Smooth muscle cell (in vitro differentiated cells): Measurements from ENCODE around the gene CRELD2. TPM values are rescaled to one million over a fixed set of nuclear protein-coding genes. Genes with fewer than 3 reads are reported as not detected.

Experiments used
- DNase-seq: peaks from one replicate; lab custom pipeline; 2025; ENCODE audit not compliant: unreplicated experiment; lab: John Stamatoyannopoulos, UW
- H2AFZ ChIP-seq: fragments of 200-600 bp; sonication (generic); 2 replicates; pipeline ENCODE4 v1.6.0; 2016; ENCODE audit warnings: antibody characterized with exemption, low read depth, mild to moderate bottlenecking
- H3F3A ChIP-seq: fragments of 200-600 bp; sonication (generic); 2 replicates; pipeline ENCODE4 v1.6.0; 2017; ENCODE audit warnings: antibody characterized with exemption, low read depth
- H3K27ac ChIP-seq: fragments of 200-600 bp; sonication (generic); 2 replicates; pipeline ENCODE4 v1.5.1; 2016; ENCODE audit warnings: low read depth, mild to moderate bottlenecking
- H3K27me3 ChIP-seq: fragments of 200-600 bp; sonication (generic); 2 replicates; pipeline ENCODE4 v1.6.1; 2016; ENCODE audit warnings: low read depth, mild to moderate bottlenecking
- H3K36me3 ChIP-seq: fragments of 200-600 bp; sonication (generic); 2 replicates; pipeline ENCODE4 v1.5.1; 2016; ENCODE audit warnings: low read depth
- H3K4me1 ChIP-seq: fragments of 200-600 bp; sonication (generic); 2 replicates; pipeline ENCODE4 v1.5.1; 2016; ENCODE audit warnings: low read depth
- H3K4me2 ChIP-seq: fragments of 200-600 bp; sonication (generic); 2 replicates; pipeline ENCODE4 v1.6.0; 2016; ENCODE audit warnings: mild to moderate bottlenecking
- H3K4me3 ChIP-seq: fragments of 200-600 bp; sonication (generic); 2 replicates; pipeline ENCODE4 v1.5.1; 2016; ENCODE audit warnings: mild to moderate bottlenecking
- H3K79me2 ChIP-seq: fragments of 200-600 bp; sonication (generic); 2 replicates; pipeline ENCODE4 v1.6.0; 2016; ENCODE audit warnings: low read depth, mild to moderate bottlenecking
- H3K9ac ChIP-seq: fragments of 200-600 bp; sonication (generic); 2 replicates; pipeline ENCODE4 v1.6.0; 2016; ENCODE audit warnings: low read depth
- H3K9me3 ChIP-seq: fragments of 200-600 bp; sonication (generic); replicated peaks from 2 replicates; pipeline ENCODE4 v1.5.1; 2016; ENCODE audit warnings: low read depth
- H4K20me1 ChIP-seq: fragments of 200-600 bp; sonication (generic); 2 replicates; pipeline ENCODE4 v1.6.0; 2016; ENCODE audit warnings: low read depth
- WGBS: methylation state at CpG from one replicate; pipeline ENCODE4 v1.1.7; 2016; ENCODE audit warnings: low lambda C conversion rate; 5-methylcytosine and 5-hydroxymethylcytosine counted together
- polyA plus RNA-seq: library from polyadenylated mRNA; unstranded; fragments of >200 nt; fragmentation: Nextera tagmentation; extraction: Ambion mirVana; gene quantifications from 2 replicates; pipeline ENCODE4 v1.2.1, GENCODE V29; 2016
- total RNA-seq: library from RNA; depleted of rRNA; stranded (reverse); fragments of >200 nt; gene quantifications from 2 replicates; pipeline ENCODE4 v1.2.3, GENCODE V29; 2014
- TF ChIP-seq, protein P1 (sequence below): fragments of 200-600 bp; sonication (generic); IDR thresholded peaks from 2 replicates; pipeline ENCODE4 v1.5.1; 2017; ENCODE audit warnings: borderline replicate concordance, mild to moderate bottlenecking, antibody characterized with exemption; ENCODE audit not compliant: insufficient read depth, poor library complexity, severe bottlenecking

The CRELD2 gene
- total and polyA plus RNA-seq, 2 experiments from 2014 or later: 52.7 to 127 TPM

DNA sequence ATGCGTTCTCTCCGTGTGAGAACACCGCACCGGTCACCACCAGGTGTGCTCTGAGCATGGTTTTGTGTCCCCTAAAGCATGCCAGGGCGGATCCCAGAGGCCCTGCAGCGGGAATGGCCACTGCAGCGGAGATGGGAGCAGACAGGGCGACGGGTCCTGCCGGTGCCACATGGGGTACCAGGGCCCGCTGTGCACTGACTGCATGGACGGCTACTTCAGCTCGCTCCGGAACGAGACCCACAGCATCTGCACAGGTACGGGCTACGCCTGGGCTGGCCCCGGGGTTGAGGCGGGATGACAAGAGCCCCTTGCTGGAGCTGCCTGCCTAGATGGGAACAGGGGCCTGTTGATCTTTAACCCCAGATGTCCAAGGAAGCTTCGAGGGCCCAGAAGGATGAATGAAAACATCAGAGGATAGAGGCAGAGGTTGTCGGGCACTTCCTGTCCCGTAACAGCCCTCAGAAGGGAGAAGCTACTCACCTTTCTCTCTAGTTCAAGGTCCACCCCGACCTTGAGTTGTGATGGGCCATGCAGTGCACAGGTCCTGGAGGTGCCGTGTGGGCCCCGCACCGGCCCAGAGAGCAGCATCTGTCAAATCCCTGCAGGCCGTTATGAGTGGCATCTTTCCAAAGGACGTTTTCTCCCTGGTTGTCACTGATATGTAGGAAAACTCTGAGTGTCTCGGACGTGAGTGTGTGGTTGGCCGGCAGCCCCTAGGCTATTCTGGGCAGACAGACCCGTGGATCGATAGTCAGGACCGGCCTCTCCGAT, 3.3 kb downstream of the CRELD2 start:
- Histone ChIP-seq H3K27ac (no peak overlapping the region), H3K4me1 (peaks cover 4% of the 10 kb centered on the region), H3K79me2 (peaks cover 12% of the 10 kb centered on the region), H4K20me1 (no peaks in the 10 kb centered on the region), H2AFZ (no peak overlapping the region), H3K36me3 (no peaks in the 10 kb centered on the region), H3K4me3 (no peak overlapping the region), H3K27me3 (no peaks in the 10 kb centered on the region), H3F3A (no peaks in the 10 kb centered on the region), H3K9ac (no peak overlapping the region), H3K4me2 (no peak overlapping the region), H3K9me3 (no peaks in the 10 kb centered on the region)
- no peak for DNase-seq
- TF ChIP-seq, protein P1, sequence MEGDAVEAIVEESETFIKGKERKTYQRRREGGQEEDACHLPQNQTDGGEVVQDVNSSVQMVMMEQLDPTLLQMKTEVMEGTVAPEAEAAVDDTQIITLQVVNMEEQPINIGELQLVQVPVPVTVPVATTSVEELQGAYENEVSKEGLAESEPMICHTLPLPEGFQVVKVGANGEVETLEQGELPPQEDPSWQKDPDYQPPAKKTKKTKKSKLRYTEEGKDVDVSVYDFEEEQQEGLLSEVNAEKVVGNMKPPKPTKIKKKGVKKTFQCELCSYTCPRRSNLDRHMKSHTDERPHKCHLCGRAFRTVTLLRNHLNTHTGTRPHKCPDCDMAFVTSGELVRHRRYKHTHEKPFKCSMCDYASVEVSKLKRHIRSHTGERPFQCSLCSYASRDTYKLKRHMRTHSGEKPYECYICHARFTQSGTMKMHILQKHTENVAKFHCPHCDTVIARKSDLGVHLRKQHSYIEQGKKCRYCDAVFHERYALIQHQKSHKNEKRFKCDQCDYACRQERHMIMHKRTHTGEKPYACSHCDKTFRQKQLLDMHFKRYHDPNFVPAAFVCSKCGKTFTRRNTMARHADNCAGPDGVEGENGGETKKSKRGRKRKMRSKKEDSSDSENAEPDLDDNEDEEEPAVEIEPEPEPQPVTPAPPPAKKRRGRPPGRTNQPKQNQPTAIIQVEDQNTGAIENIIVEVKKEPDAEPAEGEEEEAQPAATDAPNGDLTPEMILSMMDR: no peak
- 94% methylated on average over 35 of the region's 35 CpGs for WGBS

DNA sequence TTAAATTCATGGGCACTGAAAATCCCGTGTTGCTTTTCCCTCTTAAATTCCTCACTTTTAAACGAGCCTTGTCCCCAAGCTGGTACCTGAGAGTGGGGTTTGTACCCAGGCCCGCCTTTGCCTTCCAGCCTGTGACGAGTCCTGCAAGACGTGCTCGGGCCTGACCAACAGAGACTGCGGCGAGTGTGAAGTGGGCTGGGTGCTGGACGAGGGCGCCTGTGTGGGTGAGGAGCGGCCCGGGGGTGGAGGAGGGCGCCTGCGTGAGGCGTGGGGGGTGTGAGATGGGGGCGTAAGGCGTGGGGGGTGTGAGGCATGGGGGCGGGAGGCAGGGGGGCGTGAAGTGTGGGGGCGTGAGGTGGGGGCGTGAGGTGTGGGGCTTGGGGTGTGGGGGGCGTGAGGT, 4.0 kb downstream of the CRELD2 start:
- Histone ChIP-seq H3F3A (no peaks in the 10 kb centered on the region), H3K36me3 (no peaks in the 10 kb centered on the region), H2AFZ (no peak overlapping the region), H4K20me1 (no peaks in the 10 kb centered on the region), H3K9me3 (no peaks in the 10 kb centered on the region), H3K4me1 (peaks cover 4% of the 10 kb centered on the region), H3K4me2 (no peak overlapping the region), H3K4me3 (no peak overlapping the region), H3K27me3 (no peaks in the 10 kb centered on the region), H3K9ac (no peak overlapping the region), H3K79me2 (peaks cover 4% of the 10 kb centered on the region), H3K27ac (no peak overlapping the region)
- no peak for DNase-seq
- TF ChIP-seq, protein P1: no peak
- 91% methylated on average over 18 of the region's 22 CpGs for WGBS

DNA sequence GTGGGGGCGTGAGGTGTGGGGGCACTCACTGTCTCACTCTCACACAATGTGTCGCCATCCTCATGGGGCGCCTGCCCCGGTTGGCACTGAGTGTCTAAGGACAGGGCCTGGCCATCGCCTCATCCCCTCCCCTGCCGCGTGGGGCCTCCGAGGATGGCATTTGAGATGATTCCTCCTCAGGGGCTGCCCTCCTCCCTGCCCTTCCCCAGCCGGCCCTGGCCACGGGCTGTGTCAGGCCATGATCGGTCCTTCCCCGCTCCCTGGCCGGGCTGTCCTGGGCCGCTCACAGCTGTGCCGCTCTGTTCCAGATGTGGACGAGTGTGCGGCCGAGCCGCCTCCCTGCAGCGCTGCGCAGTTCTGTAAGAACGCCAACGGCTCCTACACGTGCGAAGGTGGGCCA, 4.5 kb downstream of the CRELD2 start:
- no peak overlapping the region for H3K4me3 ChIP-seq
- H3K4me2 ChIP-seq: no peak overlapping the region
- H3K4me1 ChIP-seq: peaks cover 4% of the 10 kb centered on the region
- no peaks in the 10 kb centered on the region for H3F3A ChIP-seq
- no peaks in the 10 kb centered on the region for H3K36me3 ChIP-seq
- DNase-seq: no peak
- no peak overlapping the region for H3K9ac ChIP-seq
- TF ChIP-seq, protein P1: no peak
- no peaks in the 10 kb centered on the region for H3K79me2 ChIP-seq
- H4K20me1 ChIP-seq: no peaks in the 10 kb centered on the region
- over 99% methylated on average over 19 of the region's 25 CpGs for WGBS
- no peak overlapping the region for H2AFZ ChIP-seq
- no peaks in the 10 kb centered on the region for H3K27me3 ChIP-seq
- no peaks in the 10 kb centered on the region for H3K9me3 ChIP-seq
- H3K27ac ChIP-seq: no peak overlapping the region

DNA sequence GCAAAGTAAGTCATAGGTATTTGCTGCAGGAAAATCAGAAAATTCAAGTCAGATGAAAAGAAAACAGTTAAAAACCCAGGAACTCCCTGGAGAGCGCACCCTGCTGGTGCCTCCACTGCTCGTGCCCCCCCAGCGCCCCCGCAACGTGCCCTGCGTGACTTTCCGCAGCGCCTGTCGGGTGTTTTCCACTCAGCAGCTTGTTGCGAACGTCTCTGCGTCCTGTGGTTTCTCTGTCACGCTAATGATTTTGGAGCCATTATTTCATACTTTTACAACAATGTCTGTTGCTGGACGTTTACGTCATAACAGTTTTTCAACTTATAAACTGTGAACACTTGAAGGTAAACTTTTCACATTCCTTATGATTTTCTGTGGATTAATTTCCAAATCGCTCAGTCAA, 5.0 kb downstream of the CRELD2 start:
- DNase-seq: no peak
- H3K9ac ChIP-seq: no peak overlapping the region

More for the DNA sequence above, 5.0 kb downstream of the CRELD2 start:
- TF ChIP-seq, protein P1: peak; percentile 14
- Histone ChIP-seq H3K36me3 (no peaks in the 10 kb centered on the region), H4K20me1 (no peaks in the 10 kb centered on the region), H3K79me2 (no peaks in the 10 kb centered on the region), H3K27ac (no peak overlapping the region), H3K9me3 (no peaks in the 10 kb centered on the region), H2AFZ (no peak overlapping the region), H3F3A (no peaks in the 10 kb centered on the region), H3K4me3 (no peak overlapping the region), H3K27me3 (no peaks in the 10 kb centered on the region), H3K4me1 (peaks cover 4% of the 10 kb centered on the region), H3K4me2 (no peak overlapping the region)
- whole genome bisulfite sequencing: 86% methylated on average over 16 of the region's 16 CpGs
